ENCODE results near the gene SPRYD4.

The SPRYD4 gene

GRCh38 chr12:56522411-56523193 lies 54.2 kb downstream of the SPRYD4 start:
- peak overlapping the region; percentile 95 for H3K4me3 ChIP-seq (ENCODE audit: low read length)
- no peak for TF ChIP-seq ZNF274 (IDR thresholded peaks at IDR 0.05; ENCODE audit: low read depth, low read length)

- TF ChIP-seq ZNF274 (IDR thresholded peaks at IDR 0.05; ENCODE audit: low read depth, low read length), result no peak
- H3K4me3 ChIP-seq (ENCODE audit: low read length), result no peak overlapping the region
These were observed 60.5 kb downstream of the SPRYD4 start for GRCh38 chr12:56528846-56529245.
